Measurements from ENCODE around the gene LRRC41. TPM values are rescaled to one million over a fixed set of nuclear protein-coding genes. Genes with fewer than 3 reads are reported as not detected.

The LRRC41 gene
- total RNA-seq, 2 experiments from 2014 or later: 23.0 to 24.3 TPM

GRCh38 chr1:46317323-46317722 is 13.9 kb upstream of the LRRC41 start:
- POLR2A ChIA-PET: no interaction called here
- Mint-ChIP-seq H3K9me3 (no peaks in the 10 kb centered on the region), H3K36me3 (ENCODE audit: low read depth) (peaks cover 34% of the 10 kb centered on the region), H3K4me1 (ENCODE audit: low read depth) (no peaks in the 10 kb centered on the region), H3K4me3 (no peak overlapping the region), H3K27ac (no peak overlapping the region), H3K27me3 (no peaks in the 10 kb centered on the region)
- DNase-seq (no peak), ATAC-seq (ENCODE audit: poor library complexity) (no peak)
- TF ChIP-seq CTCF (IDR thresholded peaks at IDR 0.05): no peak
- intact Hi-C loops (cut with DNase I, micrococcal nuclease): no loop called here
- CTCF ChIA-PET: no interaction called here
- Histone ChIP-seq H3K9me3 (ENCODE audit: control insufficient read depth in 1 of 2, insufficient read depth in 1 of 2, low read length in 2 of 2) (no peaks in the 10 kb centered on the region), H3K36me3 (ENCODE audit: insufficient read depth, low read length) (peaks cover 41% of the 10 kb centered on the region), H3K4me3 (ENCODE audit: low read length) (no peak overlapping the region), H3K27me3 (ENCODE audit: control insufficient read depth in 1 of 2, insufficient read depth in 2 of 2, low read length in 2 of 2) (no peaks in the 10 kb centered on the region), H3K27ac (ENCODE audit: low read depth in 1 of 2, low read length in 2 of 2) (no peak overlapping the region), H3K4me1 (ENCODE audit: insufficient read depth, low read length) (no peaks in the 10 kb centered on the region)

GRCh38 chr1:46315669-46316403 is 12.4 kb upstream of the LRRC41 start:
- Histone ChIP-seq H3K9me3 (ENCODE audit: control insufficient read depth in 1 of 2, insufficient read depth in 1 of 2, low read length in 2 of 2) (no peaks in the 10 kb centered on the region), H3K27me3 (ENCODE audit: control insufficient read depth in 1 of 2, insufficient read depth in 2 of 2, low read length in 2 of 2) (no peaks in the 10 kb centered on the region), H3K4me1 (ENCODE audit: insufficient read depth, low read length) (no peaks in the 10 kb centered on the region), H3K4me3 (ENCODE audit: low read length) (no peak overlapping the region), H3K36me3 (ENCODE audit: insufficient read depth, low read length) (peaks cover 54% of the 10 kb centered on the region), H3K27ac (ENCODE audit: low read depth in 1 of 2, low read length in 2 of 2) (no peak overlapping the region)
- ChIA-PET POLR2A (no interaction called here), CTCF (interaction anchor here (0.9 kb wide), 1 partner anchor 32 kb away, joined by 5 read pairs; no protein-coding TSS in a partner anchor)
- peaks cover 46% of the 10 kb centered on the region for H3K36me3 Mint-ChIP-seq (ENCODE audit: low read depth)
- no peak for TF ChIP-seq CTCF (IDR thresholded peaks at IDR 0.05)
- ATAC-seq (ENCODE audit: poor library complexity) (no peak), DNase-seq (no peak)
- intact Hi-C loops (cut with DNase I, micrococcal nuclease): no loop called here
- H3K27ac Mint-ChIP-seq: no peak overlapping the region
- no peaks in the 10 kb centered on the region for H3K27me3 Mint-ChIP-seq
- no peaks in the 10 kb centered on the region for H3K9me3 Mint-ChIP-seq
- H3K4me1 Mint-ChIP-seq (ENCODE audit: low read depth): no peaks in the 10 kb centered on the region
- H3K4me3 Mint-ChIP-seq: no peak overlapping the region

GRCh38 chr1:46310321-46310720 is 6.9 kb upstream of the LRRC41 start:
- Mint-ChIP-seq H3K27me3 (no peaks in the 10 kb centered on the region), H3K27ac (no peak overlapping the region), H3K4me3 (no peak overlapping the region), H3K36me3 (ENCODE audit: low read depth) (peaks cover 64% of the 10 kb centered on the region), H3K9me3 (no peaks in the 10 kb centered on the region), H3K4me1 (ENCODE audit: low read depth) (peaks cover 19% of the 10 kb centered on the region)
- Histone ChIP-seq H3K27me3 (ENCODE audit: control insufficient read depth in 1 of 2, insufficient read depth in 2 of 2, low read length in 2 of 2) (no peaks in the 10 kb centered on the region), H3K4me1 (ENCODE audit: insufficient read depth, low read length) (peaks cover 26% of the 10 kb centered on the region), H3K9me3 (ENCODE audit: control insufficient read depth in 1 of 2, insufficient read depth in 1 of 2, low read length in 2 of 2) (no peaks in the 10 kb centered on the region), H3K36me3 (ENCODE audit: insufficient read depth, low read length) (peaks cover 46% of the 10 kb centered on the region), H3K4me3 (ENCODE audit: low read length) (no peak overlapping the region), H3K27ac (ENCODE audit: low read depth in 1 of 2, low read length in 2 of 2) (no peak overlapping the region)
- POLR2A ChIA-PET: interaction anchor here (0.6 kb wide), 1 partner anchor 1020 kb away, joined by 3 read pairs; no protein-coding TSS in a partner anchor
- ATAC-seq (ENCODE audit: poor library complexity) (no peak), DNase-seq (no peak)
- intact Hi-C loops (cut with DNase I, micrococcal nuclease): no loop called here
- CTCF ChIA-PET: no interaction called here
- TF ChIP-seq CTCF (IDR thresholded peaks at IDR 0.05): no peak

All from CD4-positive, alpha-beta T cell (primary cell).